Liver (tissue), 3 donors: ENCODE data around the gene ANKRD10.

ENCODE experiments used
- ATF3 ChIP-seq: IDR thresholded peaks from 2 replicates; pipeline ENCODE4 v1.6.1; 2016; ENCODE audit warnings: antibody characterized with exemption
- CTCF ChIP-seq: fragments of 150-350 bp; IDR thresholded peaks from 2 replicates; pipeline ENCODE4 v1.5.1; 2017; ENCODE audit warnings: improper control_type of control experiment, low read depth, low read length; ENCODE audit not compliant: missing input control
- EGR1 ChIP-seq, 2 donors: IDR thresholded peaks; 2 replicates each; pipeline ENCODE4 v1.6.1; 2016 to 2018; ENCODE audit warnings: antibody characterized with exemption in 2 of 2, low read depth in 2 of 2
- FOXA1 ChIP-seq: IDR thresholded peaks from 2 replicates; pipeline ENCODE4 v1.6.1; 2016; ENCODE audit warnings: antibody characterized with exemption
- GABPA ChIP-seq, 2 donors: IDR thresholded peaks in 1 of 2; conservative IDR thresholded peaks in 1 of 2; 2 replicates each; pipeline ENCODE4 v1.6.1; 2016; ENCODE audit warnings: antibody characterized with exemption in 2 of 2, mild to moderate bottlenecking in 1 of 2, moderate library complexity in 1 of 2
- HNF4G ChIP-seq: IDR thresholded peaks from 2 replicates; pipeline ENCODE4 v1.6.1; 2016; ENCODE audit warnings: antibody characterized with exemption
- JUND ChIP-seq, 2 donors: IDR thresholded peaks; 2 replicates each; pipeline ENCODE4 v1.6.1; 2016; ENCODE audit warnings: antibody characterized with exemption in 2 of 2
- MAX ChIP-seq: IDR thresholded peaks from 2 replicates; pipeline ENCODE4 v1.6.1; 2016; ENCODE audit warnings: antibody characterized with exemption
- REST ChIP-seq: IDR thresholded peaks from 2 replicates; pipeline ENCODE4 v1.6.1; 2016; ENCODE audit warnings: antibody characterized with exemption, mild to moderate bottlenecking
- donor health status: healthy.
- donor health status: healthy.

GRCh38 chr13:110838116-110838515 lies 76.8 kb downstream of the ANKRD10 start:
- TF ChIP-seq JUND (IDR thresholded peaks at IDR 0.05), result no peak
- TF ChIP-seq CTCF, result no peak
- no peak for TF ChIP-seq MAX
- no peak for TF ChIP-seq FOXA1
- TF ChIP-seq ATF3, result no peak
- TF ChIP-seq EGR1 (IDR thresholded peaks at IDR 0.05; ENCODE audit: low read depth in 2 of 2), result no peak
- TF ChIP-seq HNF4G, result no peak
- no peak for TF ChIP-seq GABPA (IDR thresholded peaks at IDR 0.05 in 1 of 2, conservative IDR thresholded peaks at IDR 0.05 in 1 of 2)
- no peak for TF ChIP-seq REST
